ENCODE data around the gene ERP44.
"Not testable (repeated sequence)": the region's sequence is repeated elsewhere in the genome, so short reads cannot be mapped to it uniquely, and the experiment has no call there.

ERP44 gene

DNA sequence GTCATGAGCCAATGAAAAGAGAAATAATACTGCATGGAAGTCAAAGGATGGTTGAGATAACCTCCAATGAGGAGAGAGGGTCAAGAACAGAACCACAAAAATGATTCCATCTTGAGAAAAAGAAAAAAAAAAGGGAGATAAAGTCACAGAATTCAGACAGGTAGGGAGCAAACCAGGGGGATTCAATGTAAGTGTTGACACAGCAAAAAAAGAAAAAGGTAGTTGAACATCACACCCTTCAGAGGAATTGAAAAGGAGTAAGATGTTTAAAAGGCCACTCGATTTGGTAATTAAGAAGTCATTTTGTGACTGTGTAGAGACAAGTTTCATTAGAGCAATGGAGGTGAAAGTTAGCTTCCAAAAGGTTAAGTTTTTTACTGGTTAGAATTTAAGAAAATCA, 79.3 kb downstream of the ERP44 start:
- DNase-seq (ENCODE audit: extremely low read depth in 1 of 2, low read depth in 1 of 2), result no peak

DNA sequence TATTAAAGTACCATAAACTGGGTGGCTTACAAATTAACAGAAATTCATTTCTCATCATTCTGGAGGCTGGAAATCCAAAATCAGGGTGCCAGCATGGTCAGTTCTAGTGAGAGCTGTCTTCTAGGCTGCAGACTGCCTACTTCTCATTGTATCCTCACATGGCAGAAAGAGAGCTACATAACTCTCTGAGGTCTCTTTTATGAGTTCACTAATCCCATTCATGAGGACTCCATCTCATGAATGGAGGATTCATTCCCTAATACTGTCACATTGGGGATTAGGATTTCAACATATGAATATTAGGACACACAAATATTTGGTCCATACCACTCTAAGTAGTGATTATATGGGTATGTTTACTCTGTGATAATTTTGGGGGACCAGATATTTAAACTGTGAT, 84.0 kb downstream of the ERP44 start:
- DNase-seq (ENCODE audit: extremely low read depth in 1 of 2, low read depth in 1 of 2), result no peak

DNA sequence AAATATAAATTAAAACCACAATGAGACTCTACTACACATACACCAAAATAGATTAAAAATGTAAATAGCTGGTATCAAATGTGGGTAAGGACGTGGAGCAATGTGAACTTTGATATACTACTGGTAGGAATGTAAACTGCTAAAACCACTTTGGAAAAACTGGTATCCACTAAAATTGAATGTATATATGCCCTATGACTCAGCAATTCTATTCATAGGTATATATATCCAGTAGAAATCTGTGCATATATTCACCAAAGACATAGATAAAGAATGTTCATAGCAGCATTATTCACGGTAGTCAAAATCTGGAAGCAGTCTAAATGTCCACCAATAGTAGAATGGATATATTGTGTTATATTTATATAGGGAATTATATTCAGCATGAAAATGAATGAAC, 85.2 kb downstream of the ERP44 start:
- no peak for DNase-seq (ENCODE audit: extremely low read depth in 1 of 2, low read depth in 1 of 2)

DNA sequence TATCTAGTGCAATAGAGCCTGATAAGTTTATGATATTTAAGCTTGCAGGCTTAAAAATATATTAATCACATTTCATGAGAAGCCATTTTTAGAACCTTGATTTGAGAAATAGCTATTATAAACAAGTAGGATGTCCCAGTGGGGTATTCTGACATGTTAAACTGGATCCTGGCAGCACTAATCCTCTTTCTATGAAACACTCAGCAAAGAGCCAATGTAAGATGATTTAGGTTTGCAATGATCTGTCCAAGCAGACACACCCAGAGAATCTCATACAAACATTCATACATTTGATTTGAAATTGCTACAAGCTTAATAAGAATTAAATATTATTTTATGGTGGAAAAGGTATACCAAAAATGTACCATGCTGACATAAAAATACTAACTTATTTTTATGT, 86.5 kb downstream of the ERP44 start:
- DNase-seq (ENCODE audit: extremely low read depth in 1 of 2, low read depth in 1 of 2), result no peak

DNA sequence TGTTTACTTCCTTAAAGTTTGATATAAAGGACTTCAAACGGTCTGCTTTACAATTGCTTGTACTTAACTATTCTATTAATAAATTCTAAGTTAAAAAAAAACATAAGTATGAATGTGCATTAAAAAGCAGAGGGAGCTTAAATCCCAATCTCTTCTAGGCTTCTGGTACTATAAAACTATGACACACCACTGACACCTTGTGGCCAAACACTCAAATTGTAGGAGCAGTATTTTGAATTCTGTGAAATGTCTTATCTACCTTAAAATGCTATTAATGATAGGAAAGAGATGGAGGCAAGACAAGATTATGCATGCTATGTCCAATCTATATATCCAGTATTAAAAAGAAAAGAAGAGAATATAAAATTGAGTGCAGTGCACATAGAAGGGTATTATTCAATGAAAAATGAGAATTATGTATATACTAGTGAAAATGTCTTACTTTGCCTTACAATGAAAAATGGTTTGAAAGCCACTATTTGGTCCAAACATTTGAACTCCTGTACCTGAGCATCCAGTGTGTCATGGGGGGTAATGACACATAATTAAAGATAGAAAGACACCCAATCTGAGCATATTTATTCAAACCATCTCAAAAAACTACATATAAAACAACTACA, 87.6 kb downstream of the ERP44 start:
- peak in 1 of 2 donors; percentile 4 for DNase-seq (ENCODE audit: extremely low read depth in 1 of 2, low read depth in 1 of 2)

DNA sequence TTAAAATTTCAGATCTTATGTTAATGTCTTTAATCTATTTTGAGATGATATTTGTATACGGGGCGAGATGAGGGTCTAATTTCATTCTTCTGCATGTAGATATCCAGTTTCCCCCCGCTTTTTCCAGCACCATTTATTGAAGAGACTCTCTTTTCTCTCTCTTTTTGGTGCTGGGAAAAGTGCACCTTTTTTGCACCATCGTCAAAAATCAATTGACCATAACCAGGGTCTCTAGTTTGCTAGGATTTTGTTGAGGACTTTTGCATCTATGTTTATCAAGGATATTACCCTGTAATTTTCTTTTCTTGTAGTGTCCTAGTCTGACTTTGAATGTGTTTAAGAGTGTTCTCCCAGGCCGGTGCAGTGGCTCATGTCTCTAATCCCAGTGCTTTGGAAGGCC, 99.0 kb downstream of the ERP44 start:
- no peak for DNase-seq (ENCODE audit: extremely low read depth in 1 of 2, low read depth in 1 of 2)

DNA sequence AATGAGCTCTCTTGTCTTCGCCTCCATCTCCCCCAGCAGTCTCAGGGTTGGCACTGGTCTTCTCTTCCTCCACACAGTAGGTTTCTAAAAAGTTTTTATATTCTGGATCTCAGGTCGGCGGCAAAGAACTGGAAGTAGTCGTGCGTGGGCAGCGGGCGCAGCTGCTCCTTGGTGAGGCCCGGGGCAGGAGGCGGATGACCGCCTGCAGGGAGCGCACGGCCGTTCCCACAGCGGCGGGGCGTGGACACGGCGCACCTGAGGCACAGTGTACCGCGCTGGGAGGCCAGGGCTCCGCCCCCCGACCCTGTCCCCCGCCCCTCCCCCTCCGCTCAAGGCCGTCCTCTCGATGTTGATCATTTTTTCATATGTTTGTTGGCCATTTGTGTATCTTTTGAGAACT, 99.9 kb downstream of the ERP44 start:
- DNase-seq (ENCODE audit: extremely low read depth in 1 of 2, low read depth in 1 of 2), result no peak

DNA sequence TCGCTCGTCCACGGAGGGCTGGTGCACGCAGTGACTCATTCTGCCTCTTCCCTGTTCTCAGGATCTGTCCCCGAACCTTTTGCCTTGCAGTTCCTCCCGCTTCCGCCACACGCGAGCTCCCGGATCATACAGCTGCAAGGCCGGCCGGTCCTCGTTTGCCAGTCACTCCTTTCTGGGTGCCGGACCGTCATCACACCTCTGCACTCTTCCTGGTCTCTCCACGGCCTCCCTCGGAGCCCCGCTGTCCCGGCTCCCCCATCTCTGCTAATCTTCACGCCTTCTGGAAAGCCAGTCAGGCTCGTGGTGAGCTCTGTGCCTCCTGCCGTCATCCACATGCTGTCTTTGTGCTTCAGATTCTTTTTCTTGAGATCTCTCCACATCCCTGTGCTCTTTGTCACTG, 100.5 kb downstream of the ERP44 start:
- DNase-seq (ENCODE audit: extremely low read depth in 1 of 2, low read depth in 1 of 2), result no peak

DNA sequence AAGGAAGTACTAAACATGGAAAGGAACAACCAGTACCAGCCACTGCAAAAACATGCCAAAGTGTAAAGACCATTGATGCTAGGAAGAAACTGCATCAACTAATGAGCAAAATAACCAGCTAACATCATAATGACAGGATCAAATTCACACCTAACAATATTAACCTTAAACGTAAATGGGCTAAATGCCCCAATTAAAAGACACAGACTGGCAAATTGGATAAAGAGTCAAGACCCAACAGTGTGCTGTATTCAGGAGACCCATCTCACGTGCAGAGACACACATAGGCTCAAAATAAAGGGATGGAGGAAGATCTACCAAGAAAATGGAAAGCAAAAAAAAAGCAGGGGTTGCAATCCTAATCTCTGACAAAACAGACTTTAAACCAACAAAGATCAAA, 108.3 kb downstream of the ERP44 start:
- DNase-seq (ENCODE audit: extremely low read depth in 1 of 2, low read depth in 1 of 2), result not testable (repeated sequence)

DNA sequence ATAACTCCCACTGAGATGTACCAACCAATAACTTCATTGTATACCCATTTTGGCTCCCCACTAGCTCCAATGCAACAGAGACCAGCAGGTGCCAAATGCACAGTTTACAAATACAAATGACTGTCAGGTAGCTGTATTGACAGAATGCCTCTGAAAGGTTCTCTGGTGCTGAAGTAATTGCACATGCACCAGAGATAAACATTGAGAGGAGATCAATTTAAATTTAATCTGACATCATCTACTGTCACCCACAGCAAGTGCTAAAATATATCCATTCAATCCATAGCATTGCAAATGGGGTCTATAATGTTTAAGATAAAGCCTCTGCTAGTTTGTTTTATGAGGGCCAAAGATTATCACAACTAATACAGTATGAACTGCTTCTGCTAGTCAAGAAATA, 112.2 kb downstream of the ERP44 start:
- no peak for DNase-seq (ENCODE audit: extremely low read depth in 1 of 2, low read depth in 1 of 2)

DNA sequence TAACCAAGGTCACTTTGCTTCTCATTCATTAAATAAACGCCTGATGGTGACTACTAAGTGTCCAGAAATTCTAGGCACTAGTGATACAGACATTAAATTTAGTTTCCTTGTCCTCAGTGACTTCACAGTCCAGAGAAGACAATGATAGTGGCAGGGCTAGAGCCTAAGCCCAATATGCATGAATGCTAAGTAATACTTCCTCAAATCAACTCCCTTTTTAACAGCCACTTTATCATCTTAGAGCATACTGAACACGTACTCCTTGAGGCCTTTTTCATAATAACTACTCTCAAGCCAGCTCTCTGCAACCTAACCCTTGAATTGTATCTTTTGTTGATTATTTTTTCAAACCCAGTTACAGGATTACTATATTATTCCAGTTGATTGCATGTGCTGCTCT, 118.2 kb downstream of the ERP44 start:
- no peak for DNase-seq (ENCODE audit: extremely low read depth in 1 of 2, low read depth in 1 of 2)

DNA sequence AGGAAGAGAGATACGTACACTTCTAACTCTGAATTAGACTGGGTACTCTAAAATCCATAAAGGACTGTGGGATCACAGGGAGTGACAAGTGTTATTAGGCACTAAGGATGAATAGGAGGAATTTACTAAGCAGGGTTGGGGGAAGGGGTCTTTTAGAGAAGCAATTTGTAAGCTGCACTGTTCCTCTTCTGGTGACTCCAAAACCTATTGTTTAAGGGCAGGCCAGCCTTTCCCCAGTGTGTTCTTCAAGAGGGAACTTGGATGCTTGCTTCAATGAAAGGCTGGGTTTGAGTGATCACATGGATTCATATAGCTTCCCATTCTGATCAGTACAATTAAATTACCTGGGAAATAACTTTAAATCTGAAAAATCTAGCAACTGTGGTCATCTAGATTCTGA, 120.6 kb downstream of the ERP44 start:
- DNase-seq (ENCODE audit: extremely low read depth in 1 of 2, low read depth in 1 of 2), result no peak

DNA sequence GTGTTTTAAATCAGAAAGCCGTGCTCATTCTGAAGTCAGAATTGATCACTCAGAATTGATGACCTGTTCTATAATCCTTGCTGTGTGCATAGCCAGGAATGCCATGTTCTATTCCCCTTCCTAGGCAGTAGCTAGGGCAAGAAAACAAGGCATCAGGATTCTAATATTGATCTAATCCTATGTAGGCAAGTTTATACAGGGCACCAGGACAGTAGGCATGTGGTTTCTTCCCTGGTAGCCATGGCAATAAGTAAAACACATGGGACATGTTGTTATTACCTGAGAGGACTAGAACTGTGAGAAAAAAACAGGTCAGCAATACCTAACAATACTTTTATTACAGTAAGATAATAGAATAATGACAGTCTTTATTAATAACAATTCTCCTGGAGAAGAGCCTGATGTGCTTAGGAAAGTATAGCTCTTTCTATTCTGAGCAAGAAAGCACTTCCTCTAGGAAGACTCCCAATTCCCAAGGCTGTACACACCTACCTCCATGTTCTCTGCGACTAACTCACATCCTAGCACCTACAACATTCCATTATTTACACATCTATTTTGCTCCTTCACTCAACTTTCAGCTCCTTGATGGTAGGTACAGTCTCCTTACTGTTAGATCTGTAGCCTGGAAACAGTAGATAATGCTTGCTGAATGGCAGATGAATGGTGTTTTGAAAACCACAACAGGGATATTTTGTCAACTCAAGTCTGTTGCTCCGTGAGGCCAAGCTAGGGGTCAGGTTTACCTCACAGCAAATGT, 121.6 kb downstream of the ERP44 start:
- no peak for DNase-seq (ENCODE audit: extremely low read depth in 1 of 2, low read depth in 1 of 2)

DNA sequence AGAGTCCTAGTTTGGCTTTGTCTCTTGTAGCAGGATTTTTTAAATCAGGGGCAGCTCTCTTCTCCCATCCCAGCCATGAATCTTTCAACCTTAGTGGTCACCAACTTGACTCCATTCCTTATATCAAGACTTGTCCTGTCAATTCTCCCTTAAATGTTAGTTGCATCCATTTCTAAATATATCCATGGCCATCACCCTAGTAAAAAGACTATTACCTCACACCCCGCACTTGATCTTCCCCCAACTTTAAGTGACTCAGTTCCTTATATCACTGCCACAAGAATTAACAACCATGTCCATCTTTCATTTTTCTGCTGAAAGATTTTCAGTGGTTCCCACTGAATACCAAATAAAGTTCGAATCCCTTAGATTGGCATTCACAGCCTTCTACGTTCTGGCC, 125.3 kb downstream of the ERP44 start:
- DNase-seq (ENCODE audit: extremely low read depth in 1 of 2, low read depth in 1 of 2), result no peak

DNA sequence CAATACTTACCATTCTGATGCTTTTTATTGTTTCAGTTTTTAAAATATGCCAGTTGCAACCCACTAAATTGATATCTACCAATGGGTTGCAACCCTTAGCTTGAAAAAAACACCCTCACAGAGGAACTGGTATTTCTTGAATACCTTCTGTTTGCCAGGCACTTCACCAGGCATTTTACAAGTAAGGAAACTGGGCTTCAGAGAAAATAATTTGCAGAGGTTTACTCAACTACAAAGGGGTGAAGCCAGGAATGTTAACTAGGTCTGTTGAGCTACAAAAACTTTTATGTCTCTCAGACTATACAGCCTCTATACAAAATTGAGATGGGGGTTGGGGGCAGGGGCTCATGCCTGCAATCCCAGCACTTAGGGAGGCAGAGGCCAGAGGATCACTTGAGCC, 127.4 kb downstream of the ERP44 start:
- no peak for DNase-seq (ENCODE audit: extremely low read depth in 1 of 2, low read depth in 1 of 2)

DNA sequence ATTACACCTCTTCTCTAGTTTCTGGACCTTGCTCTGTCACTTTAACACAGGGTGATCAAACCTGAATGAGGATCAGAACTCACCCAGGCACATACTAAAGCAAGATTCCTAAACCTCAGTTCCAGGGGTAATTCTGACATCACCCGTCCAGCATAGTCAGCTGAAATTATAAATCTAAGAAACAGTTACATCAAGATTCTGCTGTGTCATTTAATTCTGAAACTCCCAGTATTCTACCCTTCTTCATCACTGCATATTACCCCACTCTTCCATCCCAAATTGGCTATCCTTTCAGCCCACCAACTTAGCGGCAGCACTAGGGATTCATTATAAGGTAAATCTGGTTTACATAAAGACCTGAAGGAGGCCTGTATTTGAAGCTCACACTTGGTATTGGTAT, 128.3 kb downstream of the ERP44 start:
- DNase-seq (ENCODE audit: extremely low read depth in 1 of 2, low read depth in 1 of 2), result no peak

DNA sequence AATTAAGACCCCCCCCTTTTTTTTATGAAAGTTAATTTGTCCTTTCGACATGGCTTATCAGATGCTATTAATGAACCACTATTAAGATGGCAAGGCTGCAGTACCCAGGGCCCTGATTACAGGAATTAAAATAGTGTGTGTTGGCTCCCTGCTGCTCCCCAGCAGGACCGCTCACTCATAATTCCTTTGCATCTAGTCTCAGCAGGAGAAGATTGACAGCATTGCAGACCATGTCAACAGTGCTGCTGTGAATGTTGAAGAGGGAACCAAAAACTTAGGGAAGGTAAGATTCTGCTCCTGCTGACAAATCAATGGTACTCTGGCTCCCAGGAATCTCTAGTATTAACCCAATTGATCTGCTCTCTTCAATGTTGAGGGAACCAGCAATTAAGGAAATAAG, 131.3 kb downstream of the ERP44 start:
- no peak for DNase-seq (ENCODE audit: extremely low read depth in 1 of 2, low read depth in 1 of 2)

DNA sequence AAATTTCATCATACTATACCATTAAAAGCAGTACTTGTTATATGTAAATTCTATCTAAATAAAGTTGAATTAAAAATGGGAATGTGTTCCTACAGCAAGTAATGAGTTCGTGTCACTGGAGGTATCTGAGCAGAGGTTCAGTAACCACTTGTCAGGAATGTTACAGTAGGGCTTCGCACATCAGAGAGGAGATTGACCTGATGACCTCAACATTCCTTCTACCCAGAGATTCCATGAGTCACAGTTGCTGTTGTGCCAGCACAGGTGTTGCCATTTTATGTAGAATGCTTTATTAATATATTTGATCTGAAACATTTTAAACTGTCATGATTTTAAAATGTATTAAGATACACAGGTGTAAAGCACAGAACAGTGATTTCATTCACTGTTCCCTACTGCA, 132.1 kb downstream of the ERP44 start:
- DNase-seq (ENCODE audit: extremely low read depth in 1 of 2, low read depth in 1 of 2), result no peak

DNA sequence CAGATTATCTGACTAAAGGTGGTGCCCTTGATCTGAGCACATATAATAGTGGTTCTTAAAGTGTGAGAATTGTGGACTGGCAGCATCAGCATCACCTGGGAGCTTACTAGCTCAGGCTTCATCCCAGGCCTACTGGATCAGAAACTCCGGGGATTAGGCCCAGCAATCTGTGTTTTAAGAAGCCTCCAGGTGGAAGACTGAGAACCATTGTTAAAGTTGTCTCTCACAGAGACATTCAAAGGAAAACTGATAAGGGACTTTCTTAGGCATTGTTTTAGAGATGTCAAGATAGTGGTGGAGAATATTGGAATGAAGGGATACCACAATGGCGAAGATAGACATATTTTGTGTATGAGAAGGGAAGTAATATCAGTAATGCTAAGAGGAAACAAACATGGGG, 132.8 kb downstream of the ERP44 start:
- DNase-seq (ENCODE audit: extremely low read depth in 1 of 2, low read depth in 1 of 2), result no peak

DNA sequence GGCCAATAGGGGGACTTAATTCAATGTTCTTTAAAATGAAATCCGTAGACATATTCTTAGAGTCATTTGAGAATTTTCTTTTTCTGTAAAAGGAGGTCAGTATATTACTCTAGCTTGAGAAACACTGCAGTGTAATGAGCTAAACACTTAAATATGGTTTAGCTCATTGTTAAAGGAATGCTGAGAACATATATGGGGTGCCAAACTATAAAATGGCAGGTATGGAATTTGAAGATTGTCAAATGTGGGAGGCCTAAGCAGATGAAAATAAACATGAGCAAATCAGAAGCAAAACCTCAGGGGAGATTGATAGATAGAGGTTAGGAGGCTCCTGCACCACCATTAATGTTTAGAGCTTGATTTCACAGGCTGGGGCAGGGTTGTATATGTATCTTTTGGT, 134.5 kb downstream of the ERP44 start:
- no peak for DNase-seq (ENCODE audit: extremely low read depth in 1 of 2, low read depth in 1 of 2)

DNA sequence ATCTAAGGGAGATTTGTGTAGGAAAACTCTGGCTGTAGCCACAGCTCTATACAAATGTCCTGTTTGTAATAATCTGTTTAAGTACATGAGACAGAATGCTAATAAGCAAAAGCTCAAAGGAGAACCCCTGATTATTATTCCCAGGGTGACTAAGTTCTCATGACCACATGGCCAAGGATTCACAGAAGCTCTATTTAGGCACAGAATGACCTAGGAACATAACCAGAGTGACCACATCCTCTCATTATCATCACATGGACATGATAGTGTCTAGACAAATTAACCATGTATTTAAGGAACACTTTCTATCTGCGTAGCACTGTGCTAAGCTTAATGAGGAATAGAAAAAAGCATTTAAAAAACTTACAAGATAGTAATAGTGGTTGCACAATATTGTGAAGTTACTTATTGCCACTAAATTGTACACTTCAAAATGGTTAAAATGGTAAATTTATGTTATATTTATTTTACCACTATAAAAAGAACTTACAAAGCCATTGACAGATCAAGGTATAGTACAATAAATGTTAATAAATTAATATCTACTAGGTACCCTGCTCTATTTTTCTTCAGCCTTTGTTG, 136.0 kb downstream of the ERP44 start:
- DNase-seq (ENCODE audit: extremely low read depth in 1 of 2, low read depth in 1 of 2), result no peak

DNA sequence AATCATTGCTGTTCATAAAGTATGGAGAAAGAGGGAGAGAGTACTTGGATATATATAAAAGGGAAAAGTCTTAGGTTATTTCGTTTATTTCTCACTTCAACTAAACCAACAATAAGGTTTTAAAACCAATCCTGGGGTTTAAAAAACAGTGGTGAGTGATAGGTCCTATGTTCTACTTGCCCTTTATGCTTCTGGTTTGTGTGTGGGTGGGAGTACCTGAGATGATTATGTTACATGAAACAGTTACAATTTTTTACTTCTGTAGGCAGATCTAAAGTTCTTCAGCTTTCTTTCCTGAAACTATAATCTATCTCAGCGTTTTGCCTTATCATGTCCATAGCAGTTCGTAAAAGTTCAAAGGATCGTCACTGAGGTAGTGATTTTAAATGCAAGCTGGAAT, 143.2 kb downstream of the ERP44 start:
- DNase-seq (ENCODE audit: extremely low read depth in 1 of 2, low read depth in 1 of 2), result no peak

DNA sequence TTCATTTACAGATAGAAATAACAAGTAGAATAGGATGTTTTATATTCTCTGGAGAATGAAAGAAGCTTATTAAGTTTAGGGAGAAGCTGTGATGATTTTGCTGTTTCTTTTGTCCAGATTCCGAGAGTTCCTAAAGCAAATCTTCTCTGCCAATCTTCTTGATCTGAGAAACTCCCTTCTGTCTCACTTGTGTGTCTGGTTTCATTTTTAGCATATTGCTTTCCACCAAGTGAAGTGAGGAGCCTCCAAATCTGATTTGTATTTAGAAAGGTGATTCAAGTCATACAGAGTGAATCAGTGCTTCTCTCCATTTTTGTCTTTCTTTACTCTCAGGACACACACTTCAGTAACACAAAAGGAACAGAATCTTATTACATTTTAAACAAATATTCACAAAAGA, 144.0 kb downstream of the ERP44 start:
- no peak for DNase-seq (ENCODE audit: extremely low read depth in 1 of 2, low read depth in 1 of 2)

All from activated CD8-positive, alpha-beta memory T cell treated with anti-CD3 and anti-CD28 coated beads for 1 hour (primary cell).